ENCODE results near the gene MYO5A. TPM values are rescaled to one million over a fixed set of nuclear protein-coding genes. Genes with fewer than 3 reads are reported as not detected.

MYO5A gene
- polyA plus RNA-seq, 2 of the 4 experiments (the other 2 are of a cell fraction), result 15.1 to 46.7 TPM

GRCh38 chr15:52280326-52281084, 248.2 kb downstream of the MYO5A start (continued):
- TF ChIP-seq REST (IDR thresholded peaks at IDR 0.05) (no peak), POLR2AphosphoS2 (conservative IDR thresholded peaks at IDR 0.05; ENCODE audit: low read length) (no peak), HES2 (IDR thresholded peaks at IDR 0.05) (no peak), CBX8 (IDR thresholded peaks at IDR 0.05) (no peak), CEBPB (IDR thresholded peaks at IDR 0.05) (no peak), EHF (CRISPR knock-in tag; IDR thresholded peaks at IDR 0.05) (no peak)

DNA sequence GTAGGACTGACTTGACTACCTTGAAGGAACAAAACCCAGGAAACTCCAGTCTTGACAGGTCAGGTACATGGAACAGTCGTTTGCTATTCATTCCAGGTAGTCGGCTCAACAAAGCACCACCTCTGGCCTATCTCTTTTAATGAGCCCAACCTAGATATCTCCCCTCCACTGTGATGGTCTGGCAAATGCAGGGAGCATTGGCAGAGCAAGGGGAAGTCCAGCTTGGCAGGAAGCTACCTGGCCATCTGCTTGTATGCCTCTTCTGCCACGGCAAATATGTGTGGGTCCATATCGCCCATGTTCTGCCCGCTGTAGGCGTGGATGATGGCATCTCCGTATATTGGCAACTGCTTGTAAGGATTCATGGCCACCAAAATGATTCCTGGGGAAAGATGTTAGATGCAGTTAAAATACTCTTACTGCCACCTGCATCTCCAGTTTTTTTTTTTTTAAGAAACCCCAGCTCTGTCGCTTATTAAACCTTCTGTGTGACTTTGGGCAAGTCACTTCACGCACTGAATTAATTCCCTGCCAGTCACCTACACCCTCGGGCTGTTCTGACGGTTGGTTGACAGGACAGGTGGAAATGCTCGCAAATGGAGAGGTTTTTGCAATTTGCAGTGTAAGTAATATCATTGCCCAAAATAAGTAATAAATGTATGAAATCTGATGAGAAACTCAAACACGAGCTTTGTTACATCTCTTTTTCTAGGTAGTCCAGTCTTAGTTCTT, 249.9 kb downstream of the MYO5A start:
- Histone ChIP-seq H3K27ac (no peak overlapping the region), H3K4me3 (no peak overlapping the region), H3K4me1 (peaks cover 2% of the 10 kb centered on the region), H3K9me3 (no peaks in the 10 kb centered on the region), H3K4me2 (no peak overlapping the region)
- 87% methylated on average over 13 of the region's 13 CpGs for WGBS (ENCODE audit: missing lambda C conversion rate)
- TF ChIP-seq TFCP2L1 (CRISPR knock-in tag; IDR thresholded peaks at IDR 0.05), result no peak
- TF ChIP-seq JUNB (IDR thresholded peaks at IDR 0.05), result no peak
- TF ChIP-seq FOSL2 (IDR thresholded peaks at IDR 0.05), result no peak
- TF ChIP-seq FOSL2 (CRISPR knock-in tag; IDR thresholded peaks at IDR 0.05), result no peak
- TF ChIP-seq HOXB13 (CRISPR knock-in tag; IDR thresholded peaks at IDR 0.05; ENCODE audit: low read depth), result no peak
- no peak for TF ChIP-seq RNF2 (IDR thresholded peaks at IDR 0.05; ENCODE audit: borderline replicate concordance, low read depth)
- no peak for TF ChIP-seq POLR2AphosphoS2 (conservative IDR thresholded peaks at IDR 0.05; ENCODE audit: low read length)
- no peak for TF ChIP-seq NPAS2 (CRISPR knock-in tag; IDR thresholded peaks at IDR 0.05; ENCODE audit: borderline replicate concordance)
- no peak for TF ChIP-seq SMC3 (IDR thresholded peaks at IDR 0.05)
- TF ChIP-seq, protein P1, sequence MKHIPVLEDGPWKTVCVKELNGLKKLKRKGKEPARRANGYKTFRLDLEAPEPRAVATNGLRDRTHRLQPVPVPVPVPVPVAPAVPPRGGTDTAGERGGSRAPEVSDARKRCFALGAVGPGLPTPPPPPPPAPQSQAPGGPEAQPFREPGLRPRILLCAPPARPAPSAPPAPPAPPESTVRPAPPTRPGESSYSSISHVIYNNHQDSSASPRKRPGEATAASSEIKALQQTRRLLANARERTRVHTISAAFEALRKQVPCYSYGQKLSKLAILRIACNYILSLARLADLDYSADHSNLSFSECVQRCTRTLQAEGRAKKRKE (CRISPR knock-in tag; IDR thresholded peaks at IDR 0.05; ENCODE audit: low read depth), result no peak
- no peak for TF ChIP-seq JUN (IDR thresholded peaks at IDR 0.05)
- no peak for TF ChIP-seq E2F6 (IDR thresholded peaks at IDR 0.05; ENCODE audit: borderline replicate concordance, low read depth)
- TF ChIP-seq HES2 (IDR thresholded peaks at IDR 0.05), result no peak
- CTCF ChIA-PET, result interaction anchor here (0.6 to 4.7 kb wide), 9 partner anchors 9 to 456 kb away, joined by 3 to 36 read pairs (median 7); no protein-coding TSS in a partner anchor
- POLR2A ChIA-PET, result no interaction called here
- FAIRE-seq (no peak), DNase-seq (ENCODE audit: low read depth in 1 of 2, low spot score in 1 of 2) (no peak), ATAC-seq (no peak)
